Measurements from ENCODE around the gene CD46. TPM values are rescaled to one million over a fixed set of nuclear protein-coding genes. Genes with fewer than 3 reads are reported as not detected.

Gene CD46
- total and polyA plus RNA-seq, 10 of the 15 experiments (the other 5 are each of a cell fraction or from before 2014, with no cell fraction given): 61.1 to 198 (median 81.4) TPM

GRCh38 chr1:207828485-207829158, 76.8 kb downstream of the CD46 start (continued):
- peak; percentile 54 for TF ChIP-seq SKIL (IDR thresholded peaks at IDR 0.05; ENCODE audit: low read depth, poor library complexity, severe bottlenecking)
- 0 out of 2 replicates have a peak, but pooled peaks have one; percentile 25 for TF ChIP-seq NFYB (IDR thresholded peaks at IDR 0.05; ENCODE audit: insufficient read depth, low read depth, low read length)
- peak; percentile 34; the same call in 1 of the 2 replicates for TF ChIP-seq RUNX3 (IDR thresholded peaks at IDR 0.05; ENCODE audit: low read length)
- TF ChIP-seq PAX8 (IDR thresholded peaks at IDR 0.05): no peak
- no peak for TF ChIP-seq CHD4 (IDR thresholded peaks at IDR 0.05)
- TF ChIP-seq KLF5 (IDR thresholded peaks at IDR 0.05; ENCODE audit: partially characterized antibody): peak; percentile 22
- no peak for TF ChIP-seq BCL3 (IDR thresholded peaks at IDR 0.05; ENCODE audit: borderline replicate concordance, insufficient read depth, low read depth, low read length, poor library complexity, severe bottlenecking)
- TF ChIP-seq IKZF1 (conservative IDR thresholded peaks at IDR 0.05): peak; percentile 65
- TF ChIP-seq ZNF592 (IDR thresholded peaks at IDR 0.05): no peak
- peak; percentile 27 for TF ChIP-seq RELA (IDR thresholded peaks at IDR 0.05; ENCODE audit: borderline replicate concordance, partially characterized antibody)
- TF ChIP-seq RAD21 (IDR thresholded peaks at IDR 0.05; ENCODE audit: insufficient read depth, low read depth, low read length): peak; percentile 96
- TF ChIP-seq, protein P1, sequence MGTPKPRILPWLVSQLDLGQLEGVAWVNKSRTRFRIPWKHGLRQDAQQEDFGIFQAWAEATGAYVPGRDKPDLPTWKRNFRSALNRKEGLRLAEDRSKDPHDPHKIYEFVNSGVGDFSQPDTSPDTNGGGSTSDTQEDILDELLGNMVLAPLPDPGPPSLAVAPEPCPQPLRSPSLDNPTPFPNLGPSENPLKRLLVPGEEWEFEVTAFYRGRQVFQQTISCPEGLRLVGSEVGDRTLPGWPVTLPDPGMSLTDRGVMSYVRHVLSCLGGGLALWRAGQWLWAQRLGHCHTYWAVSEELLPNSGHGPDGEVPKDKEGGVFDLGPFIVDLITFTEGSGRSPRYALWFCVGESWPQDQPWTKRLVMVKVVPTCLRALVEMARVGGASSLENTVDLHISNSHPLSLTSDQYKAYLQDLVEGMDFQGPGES (IDR thresholded peaks at IDR 0.05): no peak
